Neutrophil (primary cell): ENCODE measurements around the gene TMEM179.

Experiments
- H3K27ac ChIP-seq: fragments of 200-600 bp; sonication (generic); 2 replicates; pipeline ENCODE4 v1.5.1; 2016; ENCODE audit warnings: mild to moderate bottlenecking, moderate library complexity
- H3K27me3 ChIP-seq: fragments of 200-600 bp; sonication (generic); 2 replicates; pipeline ENCODE4 v1.6.0; 2016; ENCODE audit warnings: mild to moderate bottlenecking
- H3K36me3 ChIP-seq: fragments of 200-600 bp; sonication (generic); 2 replicates; pipeline ENCODE4 v1.5.1; 2017
- H3K4me1 ChIP-seq, 2 experiments: fragments of 200-600 bp in 1 of 2; sonication (generic) in 1 of 2; 1 replicate in 1 of 2; 2 replicates in 1 of 2; pipeline versions ENCODE4 v1.5.1 to v1.6.1; 2013 to 2016; ENCODE audit warnings: low read depth in 1 of 2, low read length in 1 of 2, mild to moderate bottlenecking in 1 of 2, moderate library complexity in 1 of 2; ENCODE audit not compliant: control insufficient read depth in 1 of 2, insufficient read depth in 1 of 2
- H3K4me3 ChIP-seq, 2 experiments: fragments of 200-600 bp in 1 of 2; sonication (generic) in 1 of 2; 1 replicate in 1 of 2; 2 replicates in 1 of 2; pipeline ENCODE4 v1.5.1; 2013 to 2016; ENCODE audit warnings: low read depth in 1 of 2, low read length in 1 of 2, mild to moderate bottlenecking in 1 of 2, moderate library complexity in 1 of 2
- H3K9me3 ChIP-seq: fragments of 200-600 bp; sonication (generic); 2 replicates; pipeline ENCODE4 v1.5.1; 2016
- CTCF ChIP-seq: fragments of 200-600 bp; sonication (generic); IDR thresholded peaks from 2 replicates; pipeline ENCODE4 v1.5.1; 2016; ENCODE audit warnings: antibody characterized with exemption

TMEM179 gene

GRCh38 chr14:104577847-104578301 is 26.7 kb downstream of the TMEM179 start:
- Histone ChIP-seq H3K36me3 (no peaks in the 10 kb centered on the region), H3K27me3 (peaks cover 6% of the 10 kb centered on the region), H3K4me1 (no peaks in the 10 kb centered on the region), H3K4me3 (no peak overlapping the region), H3K27ac (no peak overlapping the region), H3K9me3 (no peaks in the 10 kb centered on the region)
- TF ChIP-seq CTCF: no peak

DNA sequence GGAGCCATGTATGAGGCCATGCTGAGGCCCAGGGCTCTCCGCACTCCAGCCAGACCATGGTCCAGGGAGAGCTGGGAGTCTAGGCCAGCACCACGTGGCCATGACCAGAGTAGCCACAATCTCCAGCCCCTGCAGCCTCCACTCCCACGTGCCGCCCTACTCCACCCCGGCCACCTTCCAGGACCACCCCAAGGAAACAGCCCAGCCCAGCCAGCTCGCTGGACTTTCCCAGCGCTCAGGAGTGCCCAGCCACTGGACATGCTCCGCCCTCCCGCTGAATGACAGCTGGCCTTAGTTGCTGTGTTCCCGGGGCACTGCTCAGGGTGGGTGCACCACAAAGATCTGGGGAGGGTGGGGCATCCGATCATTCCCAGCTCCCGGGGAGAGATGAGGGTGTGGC is 27.1 kb downstream of the TMEM179 start:
- Histone ChIP-seq H3K4me3 (no peak overlapping the region), H3K27me3 (peaks cover 6% of the 10 kb centered on the region), H3K9me3 (no peaks in the 10 kb centered on the region), H3K4me1 (no peaks in the 10 kb centered on the region), H3K36me3 (no peaks in the 10 kb centered on the region), H3K27ac (no peak overlapping the region)
- TF ChIP-seq CTCF: no peak

- Histone ChIP-seq H3K9me3 (no peaks in the 10 kb centered on the region), H3K4me1 (no peaks in the 10 kb centered on the region), H3K27me3 (peaks cover 6% of the 10 kb centered on the region), H3K4me3 (no peak overlapping the region), H3K27ac (no peak overlapping the region), H3K36me3 (no peaks in the 10 kb centered on the region)
- TF ChIP-seq CTCF: no peak
These were observed 27.6 kb downstream of the TMEM179 start for GRCh38 chr14:104576970-104577332.

DNA sequence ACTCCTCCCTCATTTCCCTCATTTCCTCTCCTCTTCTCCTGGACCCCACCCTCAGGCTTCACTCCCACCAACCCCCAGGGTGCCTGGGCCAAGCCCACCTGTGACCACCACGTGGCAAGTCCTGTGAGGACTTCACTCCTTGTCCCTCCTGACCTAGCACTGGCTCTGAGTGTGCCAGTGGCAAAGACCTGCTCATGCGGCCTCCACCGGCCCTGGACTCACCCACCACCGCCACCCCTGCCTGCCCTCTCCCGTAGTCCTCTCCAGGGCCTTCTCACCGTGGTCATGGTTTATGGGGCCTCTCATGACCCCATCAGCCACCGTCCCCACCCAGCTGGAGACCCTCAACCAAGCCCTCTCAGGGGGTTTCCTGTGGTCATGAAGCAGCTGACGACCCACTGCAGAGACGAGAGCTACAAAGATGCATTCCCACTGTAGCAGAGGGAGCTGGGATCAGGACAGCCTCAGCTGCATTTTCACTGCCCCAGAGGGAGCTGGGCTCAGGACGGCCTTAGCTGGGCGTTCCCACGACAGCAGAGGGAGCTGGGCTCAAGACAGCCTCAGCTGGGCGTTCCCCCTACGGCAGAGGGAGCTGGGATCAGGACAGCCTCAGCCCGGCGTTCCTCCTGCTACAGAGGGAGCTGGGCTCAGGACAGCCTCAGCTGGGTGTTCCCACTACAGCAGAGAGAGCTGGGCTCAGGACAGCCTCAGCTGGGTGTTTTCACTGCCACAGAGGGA is 28.2 kb downstream of the TMEM179 start:
- no peak for TF ChIP-seq CTCF
- H3K4me1 ChIP-seq: no peaks in the 10 kb centered on the region
- no peak overlapping the region for H3K27ac ChIP-seq
- no peaks in the 10 kb centered on the region for H3K9me3 ChIP-seq
- no peaks in the 10 kb centered on the region for H3K36me3 ChIP-seq
- no peak overlapping the region for H3K4me3 ChIP-seq
- peaks cover 6% of the 10 kb centered on the region for H3K27me3 ChIP-seq

- Histone ChIP-seq H3K9me3 (no peaks in the 10 kb centered on the region), H3K4me3 (no peak overlapping the region), H3K27ac (no peak overlapping the region), H3K36me3 (no peaks in the 10 kb centered on the region), H3K27me3 (peaks cover 6% of the 10 kb centered on the region), H3K4me1 (no peaks in the 10 kb centered on the region)
- TF ChIP-seq CTCF: no peak
These were observed 29.5 kb downstream of the TMEM179 start for GRCh38 chr14:104574978-104575583.
